ENCODE measurements around the gene TTC14.

The TTC14 gene

DNA sequence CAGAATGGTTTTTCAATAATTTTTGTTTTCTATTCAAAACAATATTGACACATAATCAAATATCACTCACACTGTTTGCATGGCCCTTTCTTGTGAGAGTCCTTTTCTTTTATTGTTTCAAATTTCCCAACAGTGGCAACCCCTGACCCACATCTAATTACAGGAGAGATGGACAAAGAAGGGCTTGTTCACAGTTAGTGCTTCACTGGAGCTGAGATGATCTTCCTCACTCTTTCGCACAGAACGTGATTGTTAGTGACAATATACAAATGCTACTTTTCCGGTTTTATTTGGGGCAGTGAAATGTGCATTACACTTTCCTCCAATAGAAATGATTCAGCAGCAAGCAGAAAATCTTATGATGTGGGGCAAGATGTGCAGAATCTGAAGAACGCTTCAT, 38.6 kb upstream of the TTC14 start (continued):
- TF ChIP-seq ZNF8 (CRISPR knock-in tag; IDR thresholded peaks at IDR 0.05) (no peak), SNAI2 (CRISPR knock-in tag; IDR thresholded peaks at IDR 0.05) (no peak)

DNA sequence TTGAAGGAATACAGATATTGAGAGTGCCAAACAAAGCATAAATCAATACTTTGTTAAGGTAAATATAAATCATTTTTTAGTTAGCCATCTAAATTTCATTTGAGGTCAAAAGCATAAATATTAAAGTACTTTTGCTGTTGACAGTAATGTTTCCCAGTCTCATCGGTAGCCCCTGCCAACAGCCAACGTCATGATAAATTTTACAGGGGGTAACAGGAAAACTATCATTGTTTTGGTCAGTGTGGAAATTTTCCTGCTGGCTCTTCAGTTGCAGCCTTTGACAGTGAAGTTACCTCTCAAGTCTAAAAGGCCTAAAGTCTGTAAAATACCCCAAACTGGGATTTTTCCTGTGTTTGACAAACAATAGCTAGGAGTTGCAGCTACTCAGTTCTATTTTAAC, 37.3 kb upstream of the TTC14 start:
- TF ChIP-seq TCF4 (CRISPR knock-in tag; IDR thresholded peaks at IDR 0.05; ENCODE audit: borderline replicate concordance) (no peak), ZFP30 (CRISPR knock-in tag; IDR thresholded peaks at IDR 0.05) (no peak), ZNF8 (CRISPR knock-in tag; IDR thresholded peaks at IDR 0.05) (no peak), RARB (CRISPR knock-in tag; IDR thresholded peaks at IDR 0.05) (no peak), PATZ1 (CRISPR knock-in tag; IDR thresholded peaks at IDR 0.05; ENCODE audit: borderline replicate concordance) (no peak), BACH2 (CRISPR knock-in tag; IDR thresholded peaks at IDR 0.05; ENCODE audit: borderline replicate concordance) (no peak), GLIS3 (CRISPR knock-in tag; IDR thresholded peaks at IDR 0.05) (no peak), ZNF70 (CRISPR knock-in tag; IDR thresholded peaks at IDR 0.05) (no peak), ESRRG (CRISPR knock-in tag; IDR thresholded peaks at IDR 0.05) (no peak)
- TF ChIP-seq, protein P1, sequence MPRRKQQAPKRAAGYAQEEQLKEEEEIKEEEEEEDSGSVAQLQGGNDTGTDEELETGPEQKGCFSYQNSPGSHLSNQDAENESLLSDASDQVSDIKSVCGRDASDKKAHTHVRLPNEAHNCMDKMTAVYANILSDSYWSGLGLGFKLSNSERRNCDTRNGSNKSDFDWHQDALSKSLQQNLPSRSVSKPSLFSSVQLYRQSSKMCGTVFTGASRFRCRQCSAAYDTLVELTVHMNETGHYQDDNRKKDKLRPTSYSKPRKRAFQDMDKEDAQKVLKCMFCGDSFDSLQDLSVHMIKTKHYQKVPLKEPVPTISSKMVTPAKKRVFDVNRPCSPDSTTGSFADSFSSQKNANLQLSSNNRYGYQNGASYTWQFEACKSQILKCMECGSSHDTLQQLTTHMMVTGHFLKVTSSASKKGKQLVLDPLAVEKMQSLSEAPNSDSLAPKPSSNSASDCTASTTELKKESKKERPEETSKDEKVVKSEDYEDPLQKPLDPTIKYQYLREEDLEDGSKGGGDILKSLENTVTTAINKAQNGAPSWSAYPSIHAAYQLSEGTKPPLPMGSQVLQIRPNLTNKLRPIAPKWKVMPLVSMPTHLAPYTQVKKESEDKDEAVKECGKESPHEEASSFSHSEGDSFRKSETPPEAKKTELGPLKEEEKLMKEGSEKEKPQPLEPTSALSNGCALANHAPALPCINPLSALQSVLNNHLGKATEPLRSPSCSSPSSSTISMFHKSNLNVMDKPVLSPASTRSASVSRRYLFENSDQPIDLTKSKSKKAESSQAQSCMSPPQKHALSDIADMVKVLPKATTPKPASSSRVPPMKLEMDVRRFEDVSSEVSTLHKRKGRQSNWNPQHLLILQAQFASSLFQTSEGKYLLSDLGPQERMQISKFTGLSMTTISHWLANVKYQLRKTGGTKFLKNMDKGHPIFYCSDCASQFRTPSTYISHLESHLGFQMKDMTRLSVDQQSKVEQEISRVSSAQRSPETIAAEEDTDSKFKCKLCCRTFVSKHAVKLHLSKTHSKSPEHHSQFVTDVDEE (CRISPR knock-in tag; IDR thresholded peaks at IDR 0.05), result no peak
- ATAC-seq, result no peak

- ATAC-seq, result no peak
- TF ChIP-seq ESRRG (CRISPR knock-in tag; IDR thresholded peaks at IDR 0.05) (no peak), BACH2 (CRISPR knock-in tag; IDR thresholded peaks at IDR 0.05; ENCODE audit: borderline replicate concordance) (no peak), ZFP3 (CRISPR knock-in tag; IDR thresholded peaks at IDR 0.05) (no peak), PATZ1 (CRISPR knock-in tag; IDR thresholded peaks at IDR 0.05; ENCODE audit: borderline replicate concordance) (no peak)
- TF ChIP-seq, protein P2, sequence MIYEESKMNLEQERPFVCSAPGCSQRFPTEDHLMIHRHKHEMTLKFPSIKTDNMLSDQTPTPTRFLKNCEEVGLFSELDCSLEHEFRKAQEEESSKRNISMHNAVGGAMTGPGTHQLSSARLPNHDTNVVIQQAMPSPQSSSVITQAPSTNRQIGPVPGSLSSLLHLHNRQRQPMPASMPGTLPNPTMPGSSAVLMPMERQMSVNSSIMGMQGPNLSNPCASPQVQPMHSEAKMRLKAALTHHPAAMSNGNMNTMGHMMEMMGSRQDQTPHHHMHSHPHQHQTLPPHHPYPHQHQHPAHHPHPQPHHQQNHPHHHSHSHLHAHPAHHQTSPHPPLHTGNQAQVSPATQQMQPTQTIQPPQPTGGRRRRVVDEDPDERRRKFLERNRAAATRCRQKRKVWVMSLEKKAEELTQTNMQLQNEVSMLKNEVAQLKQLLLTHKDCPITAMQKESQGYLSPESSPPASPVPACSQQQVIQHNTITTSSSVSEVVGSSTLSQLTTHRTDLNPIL (CRISPR knock-in tag; IDR thresholded peaks at IDR 0.05; ENCODE audit: low read depth), result no peak
Measured at GRCh38 chr3:180570238-180570637, 31.7 kb upstream of the TTC14 start.

GRCh38 chr3:180571831-180572598, 29.9 kb upstream of the TTC14 start:
- no peak for ATAC-seq
- TF ChIP-seq GLIS3 (CRISPR knock-in tag; IDR thresholded peaks at IDR 0.05) (no peak), TCF4 (CRISPR knock-in tag; IDR thresholded peaks at IDR 0.05; ENCODE audit: borderline replicate concordance) (no peak), BACH2 (CRISPR knock-in tag; IDR thresholded peaks at IDR 0.05; ENCODE audit: borderline replicate concordance) (no peak), ZC3H10 (CRISPR knock-in tag; IDR thresholded peaks at IDR 0.05) (no peak), PPARA (CRISPR knock-in tag; IDR thresholded peaks at IDR 0.05; ENCODE audit: borderline replicate concordance) (no peak)

GRCh38 chr3:180575571-180575970, 26.4 kb upstream of the TTC14 start:
- TF ChIP-seq CSRNP3 (CRISPR knock-in tag; IDR thresholded peaks at IDR 0.05) (no peak), GLIS3 (CRISPR knock-in tag; IDR thresholded peaks at IDR 0.05) (no peak)
- no peak for ATAC-seq
